Activated CD8-positive, alpha-beta T cell treated with anti-CD3 and anti-CD28 coated beads for 36 hours (primary cell): Measurements from ENCODE around the gene ZHX3. TPM values are rescaled to one million over a fixed set of nuclear protein-coding genes. Genes with fewer than 3 reads are reported as not detected.

Source experiments
- ATAC-seq: fragments of 200-7000 bp; cut with Tn5 transposase; one replicate; pipeline ENCODE4 v1.10.0; 2021; ENCODE audit warnings: mild to moderate bottlenecking, moderate library complexity
- CTCF ChIA-PET: fragments of 350-600 bp; sonication (Branson Sonifier 250); formaldehyde crosslinking; loops from one replicate; lab custom pipeline; 2021; ENCODE audit warnings: antibody characterized with exemption; lab: Charles Lee
- POLR2A ChIA-PET: fragments of 350-600 bp; sonication (Branson Sonifier 250); formaldehyde crosslinking; loops from one replicate; lab custom pipeline; 2021; ENCODE audit warnings: antibody characterized with exemption; lab: Charles Lee
- DNase-seq: peaks from one replicate; pipeline ENCODE4 v3.0.0-alpha.2; 2020
- H3K27ac Mint-ChIP-seq: one replicate; pipeline ENCODE4 v1.8.0; 2021; ENCODE audit warnings: mild to moderate bottlenecking, mixed read lengths
- H3K27me3 Mint-ChIP-seq: one replicate; pipeline ENCODE4 v1.8.0; 2021; ENCODE audit warnings: mixed read lengths
- H3K36me3 Mint-ChIP-seq: one replicate; pipeline ENCODE4 v1.8.0; 2021; ENCODE audit warnings: low read depth, mixed read lengths
- H3K4me1 Mint-ChIP-seq: one replicate; pipeline ENCODE4 v1.8.0; 2021; ENCODE audit warnings: low read depth, mixed read lengths
- H3K4me3 Mint-ChIP-seq: one replicate; pipeline ENCODE4 v1.8.0; 2021; ENCODE audit warnings: mild to moderate bottlenecking, moderate library complexity, mixed read lengths
- H3K9me3 Mint-ChIP-seq: one replicate; pipeline ENCODE4 v1.8.0; 2021; ENCODE audit warnings: mixed read lengths
- intact Hi-C: fragments of 100-400 bp; cut with micrococcal nuclease; formaldehyde crosslinking; loops from one replicate; pipeline ENCODE4 v1.10.0; 2022
- total RNA-seq, 2 experiments: library from RNA; stranded (reverse); gene quantifications; one replicate each; pipeline ENCODE4 v1.2.3, GENCODE V29; 2021
- TF ChIP-seq, protein P1 (sequence below): fragments of 200-600 bp; IDR thresholded peaks from one replicate; pipeline ENCODE4 v1.8.0; 2022; ENCODE audit warnings: antibody characterized with exemption, mild to moderate bottlenecking

ZHX3 gene
- total RNA-seq, 2 experiments from 2014 or later, result 14.1 to 14.2 TPM

- H3K36me3 Mint-ChIP-seq, result peaks cover 80% of the 10 kb centered on the region
- H3K4me1 Mint-ChIP-seq, result peaks cover 60% of the 10 kb centered on the region
- CTCF ChIA-PET, result interaction anchor here (1.0 to 6.6 kb wide), 3 partner anchors 33 to 73 kb away, joined by 3 to 29 read pairs (median 10); no protein-coding TSS in a partner anchor
- POLR2A ChIA-PET, result interaction anchor here (0.7 to 3.7 kb wide), 8 partner anchors 8 to 32 kb away, joined by 3 to 40 read pairs (median 4); partner anchors contain the start of gene PLCG1
- no peak for ATAC-seq
- H3K4me3 Mint-ChIP-seq, result no peak overlapping the region
- intact Hi-C loops, result no loop called here
- TF ChIP-seq, protein P1, sequence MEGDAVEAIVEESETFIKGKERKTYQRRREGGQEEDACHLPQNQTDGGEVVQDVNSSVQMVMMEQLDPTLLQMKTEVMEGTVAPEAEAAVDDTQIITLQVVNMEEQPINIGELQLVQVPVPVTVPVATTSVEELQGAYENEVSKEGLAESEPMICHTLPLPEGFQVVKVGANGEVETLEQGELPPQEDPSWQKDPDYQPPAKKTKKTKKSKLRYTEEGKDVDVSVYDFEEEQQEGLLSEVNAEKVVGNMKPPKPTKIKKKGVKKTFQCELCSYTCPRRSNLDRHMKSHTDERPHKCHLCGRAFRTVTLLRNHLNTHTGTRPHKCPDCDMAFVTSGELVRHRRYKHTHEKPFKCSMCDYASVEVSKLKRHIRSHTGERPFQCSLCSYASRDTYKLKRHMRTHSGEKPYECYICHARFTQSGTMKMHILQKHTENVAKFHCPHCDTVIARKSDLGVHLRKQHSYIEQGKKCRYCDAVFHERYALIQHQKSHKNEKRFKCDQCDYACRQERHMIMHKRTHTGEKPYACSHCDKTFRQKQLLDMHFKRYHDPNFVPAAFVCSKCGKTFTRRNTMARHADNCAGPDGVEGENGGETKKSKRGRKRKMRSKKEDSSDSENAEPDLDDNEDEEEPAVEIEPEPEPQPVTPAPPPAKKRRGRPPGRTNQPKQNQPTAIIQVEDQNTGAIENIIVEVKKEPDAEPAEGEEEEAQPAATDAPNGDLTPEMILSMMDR, result no peak
- no peaks in the 10 kb centered on the region for H3K9me3 Mint-ChIP-seq
- no peak for DNase-seq
- no peaks in the 10 kb centered on the region for H3K27me3 Mint-ChIP-seq
- H3K27ac Mint-ChIP-seq, result peak overlapping the region; percentile 59
Measured at GRCh38 chr20:41168281-41169161, 149.0 kb downstream of the ZHX3 start.

DNA sequence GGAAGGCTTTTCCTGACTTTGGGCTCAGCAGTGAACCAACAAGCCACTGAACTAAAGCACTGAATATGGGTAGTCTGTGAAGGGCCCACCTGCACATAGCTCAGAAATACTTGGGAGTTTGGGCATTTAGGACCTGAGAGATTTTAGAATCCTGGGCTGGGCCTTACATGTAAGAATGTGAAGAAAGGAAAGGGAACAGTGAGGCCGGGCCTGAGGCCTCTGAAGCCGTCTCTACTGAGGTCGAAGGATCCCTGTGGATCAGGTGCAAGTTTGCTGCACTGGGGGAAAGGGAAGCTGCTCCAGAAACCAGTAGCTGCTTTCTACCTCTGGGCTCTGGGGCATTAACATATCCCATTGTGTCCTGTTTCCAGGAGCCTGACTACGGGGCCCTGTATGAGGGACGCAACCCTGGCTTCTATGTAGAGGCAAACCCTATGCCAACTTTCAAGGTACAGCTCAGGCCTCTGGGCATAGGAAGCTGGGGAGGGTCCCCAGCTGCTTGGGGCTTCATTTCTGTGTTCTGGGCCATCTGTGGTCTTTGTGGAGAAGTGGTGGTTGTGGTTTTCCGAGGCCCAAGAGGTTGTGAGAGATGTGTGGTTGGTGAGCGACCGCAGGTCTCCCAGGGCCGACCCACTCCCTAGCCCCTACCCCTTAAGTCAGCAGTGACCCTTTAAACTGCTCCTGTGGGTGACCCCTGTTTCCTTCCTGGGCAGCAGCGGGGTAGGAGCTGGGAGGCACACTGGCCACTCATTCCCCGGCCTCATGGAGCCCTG, 149.9 kb downstream of the ZHX3 start:
- peak overlapping the region; percentile 67 for H3K27ac Mint-ChIP-seq
- no peaks in the 10 kb centered on the region for H3K9me3 Mint-ChIP-seq
- ChIA-PET POLR2A (interaction anchor here (0.8 to 3.7 kb wide), 9 partner anchors 9 to 173 kb away, joined by 3 to 40 read pairs (median 4); partner anchors contain the start of genes LPIN3 and PLCG1), CTCF (interaction anchor here (1.0 to 6.6 kb wide), 2 partner anchors 33 to 72 kb away, joined by 3 to 29 read pairs; no protein-coding TSS in a partner anchor)
- peaks cover 81% of the 10 kb centered on the region for H3K36me3 Mint-ChIP-seq
- DNase-seq (no peak), ATAC-seq (no peak)
- intact Hi-C loops, result no loop called here
- H3K27me3 Mint-ChIP-seq, result no peaks in the 10 kb centered on the region
- TF ChIP-seq, protein P1, result no peak
- H3K4me3 Mint-ChIP-seq, result no peak overlapping the region
- peaks cover 62% of the 10 kb centered on the region for H3K4me1 Mint-ChIP-seq

- no peak for DNase-seq
- TF ChIP-seq, protein P1, result no peak
- no peak for ATAC-seq
- POLR2A ChIA-PET, result interaction anchor here (0.8 to 3.7 kb wide), 7 partner anchors 9 to 33 kb away, joined by 3 to 40 read pairs (median 4); partner anchors contain the start of gene PLCG1
- Mint-ChIP-seq H3K27ac (peak overlapping the region; percentile 67), H3K36me3 (peaks cover 85% of the 10 kb centered on the region), H3K4me3 (no peak overlapping the region), H3K27me3 (no peaks in the 10 kb centered on the region), H3K4me1 (peaks cover 67% of the 10 kb centered on the region), H3K9me3 (no peaks in the 10 kb centered on the region)
- CTCF ChIA-PET, result interaction anchor here (6.6 kb wide), 1 partner anchor 32 kb away, joined by 29 read pairs; no protein-coding TSS in a partner anchor
- intact Hi-C loops, result no loop called here
Measured at GRCh38 chr20:41167118-41167470, 150.4 kb downstream of the ZHX3 start.

GRCh38 chr20:41166201-41167117, 151.1 kb downstream of the ZHX3 start:
- ATAC-seq, result no peak
- Mint-ChIP-seq H3K27ac (peak overlapping the region; percentile 67), H3K27me3 (no peaks in the 10 kb centered on the region), H3K9me3 (no peaks in the 10 kb centered on the region), H3K4me3 (no peak overlapping the region), H3K36me3 (peaks cover 84% of the 10 kb centered on the region), H3K4me1 (peaks cover 66% of the 10 kb centered on the region)
- POLR2A ChIA-PET, result interaction anchor here (0.9 to 2.9 kb wide), 4 partner anchors 9 to 28 kb away, joined by 3 to 8 read pairs (median 6); partner anchors contain the start of gene PLCG1
- TF ChIP-seq, protein P1, result no peak
- no peak for DNase-seq
- CTCF ChIA-PET, result interaction anchor here (6.6 kb wide), 1 partner anchor 31 kb away, joined by 29 read pairs; no protein-coding TSS in a partner anchor
- intact Hi-C loops, result no loop called here
